WERI-Rb-1 (cell line): ENCODE measurements around the gene MRPL36.

Experiments
- DNase-seq: peaks from one replicate; pipeline ENCODE4 v3.0.0-alpha.2; 2020
- H3K27ac ChIP-seq: fragments of 250-450 bp; sonication (Bioruptor Pico); 2 replicates; pipeline ENCODE4 v1.5.1; 2020; ENCODE audit warnings: mild to moderate bottlenecking, moderate library complexity
- H3K27me3 ChIP-seq: fragments of 250-450 bp; sonication (Bioruptor Pico); 2 replicates; pipeline ENCODE4 v1.5.1; 2021; ENCODE audit warnings: mild to moderate bottlenecking, low read depth, moderate library complexity; ENCODE audit not compliant: insufficient read depth, severe bottlenecking
- H3K36me3 ChIP-seq: fragments of 250-450 bp; sonication (Bioruptor Pico); 2 replicates; pipeline ENCODE4 v1.5.1; 2020; ENCODE audit warnings: mild to moderate bottlenecking, moderate library complexity
- H3K4me3 ChIP-seq: 2 replicates; pipeline ENCODE4 v1.5.1; 2011; ENCODE audit warnings: low read depth, mild to moderate bottlenecking, control low read depth, low read length
- H3K9me3 ChIP-seq: fragments of 250-450 bp; sonication (Bioruptor Pico); 2 replicates; pipeline ENCODE4 v1.5.1; 2021; ENCODE audit warnings: mild to moderate bottlenecking, moderate library complexity; ENCODE audit not compliant: severe bottlenecking
- CTCF ChIP-seq: IDR thresholded peaks from 2 replicates; pipeline ENCODE4 v1.5.1; 2011; ENCODE audit warnings: low read depth, mild to moderate bottlenecking, control low read depth, inconsistent platforms, low read length

Gene MRPL36

GRCh38 chr5:1788200-1788599 lies 11.4 kb downstream of the MRPL36 start:
- TF ChIP-seq CTCF, result no peak
- Histone ChIP-seq H3K27me3 (peaks cover 83% of the 10 kb centered on the region), H3K27ac (no peak overlapping the region)

DNA sequence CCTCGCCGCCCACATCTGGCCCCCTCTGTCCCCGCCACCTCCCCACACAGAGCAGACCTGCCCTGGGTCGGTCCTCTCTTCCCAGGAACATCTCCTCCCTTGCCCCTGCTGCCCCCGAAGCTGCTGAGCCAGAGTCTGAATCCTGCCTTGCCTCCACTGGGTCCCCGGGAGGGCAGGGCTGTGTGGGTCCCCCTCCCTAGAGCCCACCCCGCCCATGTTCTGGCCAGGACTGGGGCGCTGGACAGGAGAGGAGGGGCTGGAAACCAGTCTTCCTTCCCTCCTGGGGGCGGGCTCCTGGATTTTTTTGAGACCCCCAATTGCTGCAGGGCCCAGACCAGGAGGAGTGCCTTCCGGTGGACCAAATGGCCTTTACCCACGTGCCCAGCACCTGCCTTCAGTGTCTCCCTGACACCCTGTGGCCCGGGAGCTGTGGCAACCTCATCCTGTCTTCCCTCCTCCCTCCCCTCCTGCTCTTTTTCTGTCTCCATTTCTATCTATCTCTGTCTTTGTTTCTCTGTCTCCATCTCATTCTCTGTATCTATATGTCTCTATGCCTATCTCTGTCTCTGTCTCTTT lies 12.1 kb downstream of the MRPL36 start:
- no peaks in the 10 kb centered on the region for H3K36me3 ChIP-seq
- no peak overlapping the region for H3K4me3 ChIP-seq
- peaks cover 83% of the 10 kb centered on the region for H3K27me3 ChIP-seq
- H3K9me3 ChIP-seq, result no peaks in the 10 kb centered on the region
- no peak overlapping the region for H3K27ac ChIP-seq
- no peak for TF ChIP-seq CTCF
- DNase-seq, result no peak

More at GRCh38 chr5:1788200-1788599, 11.4 kb downstream of the MRPL36 start:
- no peak overlapping the region for H3K4me3 ChIP-seq
- no peaks in the 10 kb centered on the region for H3K36me3 ChIP-seq
- DNase-seq, result no peak
- H3K9me3 ChIP-seq, result no peaks in the 10 kb centered on the region

- no peaks in the 10 kb centered on the region for H3K36me3 ChIP-seq
- no peaks in the 10 kb centered on the region for H3K9me3 ChIP-seq
- no peak overlapping the region for H3K4me3 ChIP-seq
- H3K27ac ChIP-seq, result no peak overlapping the region
- no peak for TF ChIP-seq CTCF
- DNase-seq, result no peak
- H3K27me3 ChIP-seq, result peaks cover 85% of the 10 kb centered on the region
These were observed 12.8 kb downstream of the MRPL36 start for GRCh38 chr5:1786621-1787471.

DNA sequence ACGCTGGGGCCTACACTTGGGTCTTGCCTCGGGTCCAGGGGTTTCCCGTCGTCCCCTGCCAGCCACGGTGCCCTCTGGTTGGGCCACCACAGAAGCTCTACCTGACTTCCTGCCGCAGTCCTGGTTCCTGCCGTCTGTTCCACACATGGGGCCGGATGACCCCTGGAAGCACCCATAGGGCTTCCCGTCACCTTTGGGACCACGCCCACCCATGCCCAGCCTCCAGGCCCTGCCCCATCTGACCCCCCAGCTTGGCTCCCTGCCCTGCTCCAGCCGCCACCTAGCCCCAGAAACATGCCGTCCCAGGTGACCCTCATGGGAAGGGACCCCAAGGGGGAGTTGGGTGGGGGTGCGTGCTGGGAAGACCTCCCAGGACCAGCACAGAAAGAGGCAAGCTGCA lies 13.7 kb downstream of the MRPL36 start:
- Histone ChIP-seq H3K4me3 (no peak overlapping the region), H3K27ac (no peak overlapping the region), H3K9me3 (no peaks in the 10 kb centered on the region), H3K36me3 (no peaks in the 10 kb centered on the region), H3K27me3 (peaks cover 80% of the 10 kb centered on the region)
- no peak for DNase-seq
- TF ChIP-seq CTCF, result no peak

DNA sequence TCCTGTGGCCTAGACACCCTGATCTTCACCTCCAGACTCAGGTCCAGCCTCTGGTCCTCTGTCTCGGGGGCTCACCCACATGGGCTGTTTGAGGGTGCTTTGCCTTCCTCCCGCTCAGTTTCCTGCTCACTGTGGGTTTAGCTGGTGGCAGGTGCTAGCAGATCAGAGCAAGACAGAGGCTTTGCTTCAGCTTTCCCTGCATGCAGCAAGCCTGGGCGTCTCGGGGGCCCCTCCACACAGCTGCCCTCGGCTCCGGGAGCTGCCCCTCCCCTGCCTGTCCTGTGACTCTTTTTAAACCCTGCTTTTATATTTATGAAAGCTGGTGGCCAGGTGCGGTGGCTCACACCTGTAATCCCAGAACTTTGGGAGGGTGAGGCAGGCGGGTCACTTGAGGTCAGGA lies 14.6 kb downstream of the MRPL36 start:
- TF ChIP-seq CTCF, result no peak
- DNase-seq, result no peak
- Histone ChIP-seq H3K36me3 (no peaks in the 10 kb centered on the region), H3K4me3 (no peak overlapping the region), H3K27ac (no peak overlapping the region), H3K27me3 (peaks cover 80% of the 10 kb centered on the region), H3K9me3 (no peaks in the 10 kb centered on the region)
